Measurements from ENCODE around the gene PRKAG1.

The PRKAG1 gene

DNA sequence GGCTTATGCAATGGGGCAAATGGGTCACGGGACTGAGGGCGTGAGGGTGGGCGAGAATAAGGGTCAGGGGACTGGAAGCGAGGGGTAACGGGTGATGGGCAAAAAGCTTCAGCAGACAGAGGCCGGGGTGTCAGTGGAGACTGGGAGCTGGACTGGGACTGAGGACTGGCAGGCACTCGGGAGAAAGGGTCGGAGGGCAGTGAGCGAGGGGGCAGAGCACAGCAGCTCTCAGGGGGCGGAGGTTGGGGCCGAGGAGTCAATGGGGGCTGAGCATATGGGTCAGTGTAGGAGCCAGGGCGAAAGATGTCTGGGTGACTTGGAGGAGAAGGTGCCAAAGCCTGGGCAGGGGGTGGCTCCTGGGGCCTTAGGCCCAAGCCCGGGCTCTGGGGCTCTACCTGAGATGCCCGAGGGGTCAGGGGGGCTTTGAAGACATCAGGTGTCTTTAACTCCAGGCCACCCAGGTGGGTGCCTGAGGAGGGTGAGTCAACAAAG lies 21.8 kb upstream of the PRKAG1 start:
- TF ChIP-seq, protein P1, sequence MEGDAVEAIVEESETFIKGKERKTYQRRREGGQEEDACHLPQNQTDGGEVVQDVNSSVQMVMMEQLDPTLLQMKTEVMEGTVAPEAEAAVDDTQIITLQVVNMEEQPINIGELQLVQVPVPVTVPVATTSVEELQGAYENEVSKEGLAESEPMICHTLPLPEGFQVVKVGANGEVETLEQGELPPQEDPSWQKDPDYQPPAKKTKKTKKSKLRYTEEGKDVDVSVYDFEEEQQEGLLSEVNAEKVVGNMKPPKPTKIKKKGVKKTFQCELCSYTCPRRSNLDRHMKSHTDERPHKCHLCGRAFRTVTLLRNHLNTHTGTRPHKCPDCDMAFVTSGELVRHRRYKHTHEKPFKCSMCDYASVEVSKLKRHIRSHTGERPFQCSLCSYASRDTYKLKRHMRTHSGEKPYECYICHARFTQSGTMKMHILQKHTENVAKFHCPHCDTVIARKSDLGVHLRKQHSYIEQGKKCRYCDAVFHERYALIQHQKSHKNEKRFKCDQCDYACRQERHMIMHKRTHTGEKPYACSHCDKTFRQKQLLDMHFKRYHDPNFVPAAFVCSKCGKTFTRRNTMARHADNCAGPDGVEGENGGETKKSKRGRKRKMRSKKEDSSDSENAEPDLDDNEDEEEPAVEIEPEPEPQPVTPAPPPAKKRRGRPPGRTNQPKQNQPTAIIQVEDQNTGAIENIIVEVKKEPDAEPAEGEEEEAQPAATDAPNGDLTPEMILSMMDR (IDR thresholded peaks at IDR 0.05; ENCODE audit: extremely low read depth, missing control alignments), result no peak
- DNase-seq (ENCODE audit: low spot score), result no peak

DNA sequence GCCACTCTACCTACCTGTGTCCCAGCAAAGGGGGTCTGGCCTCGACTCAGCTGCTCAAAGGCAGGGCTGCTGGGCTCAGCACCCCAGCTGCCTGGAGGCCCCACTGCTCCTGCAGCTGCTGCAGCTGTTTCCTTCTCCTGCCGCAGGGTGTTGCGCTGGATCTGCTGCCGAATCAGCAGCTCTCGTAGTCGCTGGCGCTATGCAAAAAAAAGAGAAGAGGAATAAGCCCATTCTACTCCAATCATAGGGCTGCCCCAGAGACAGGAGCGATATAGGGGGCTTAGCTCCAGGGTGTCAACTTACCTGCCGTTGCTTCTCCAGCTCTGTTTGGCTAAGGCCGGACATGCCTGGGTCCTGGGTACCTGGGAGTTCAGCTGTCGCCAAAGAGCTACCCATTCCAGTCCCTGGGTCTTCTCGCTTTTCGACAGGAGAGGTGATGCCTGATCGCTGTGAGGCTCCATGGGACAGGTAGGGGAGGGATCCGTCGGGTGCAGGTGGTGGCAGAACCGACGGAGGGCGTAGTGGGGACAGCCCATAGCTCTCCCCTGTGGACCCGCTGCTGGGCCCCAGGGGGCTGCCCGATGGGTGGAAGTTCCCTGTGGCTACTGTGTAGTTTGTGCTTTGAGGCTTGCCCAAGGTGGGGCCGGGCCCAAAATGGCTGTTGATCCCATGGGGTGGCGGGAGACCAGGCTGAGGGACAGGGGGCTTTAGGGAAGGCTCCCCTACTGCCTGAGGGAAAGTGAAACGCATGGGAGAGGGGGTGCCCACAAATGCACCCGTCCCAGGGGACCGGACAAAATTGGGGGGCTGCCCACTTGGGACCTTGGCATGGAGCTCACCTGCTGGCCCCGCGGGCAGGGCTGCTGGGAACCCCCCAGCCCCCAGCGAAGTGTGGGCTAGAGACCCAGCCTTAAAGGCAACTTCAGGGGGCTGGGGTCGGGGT lies 21.1 kb upstream of the PRKAG1 start:
- TF ChIP-seq, protein P1 (IDR thresholded peaks at IDR 0.05; ENCODE audit: extremely low read depth, missing control alignments), result no peak
- no peak for DNase-seq (ENCODE audit: low spot score)

DNA sequence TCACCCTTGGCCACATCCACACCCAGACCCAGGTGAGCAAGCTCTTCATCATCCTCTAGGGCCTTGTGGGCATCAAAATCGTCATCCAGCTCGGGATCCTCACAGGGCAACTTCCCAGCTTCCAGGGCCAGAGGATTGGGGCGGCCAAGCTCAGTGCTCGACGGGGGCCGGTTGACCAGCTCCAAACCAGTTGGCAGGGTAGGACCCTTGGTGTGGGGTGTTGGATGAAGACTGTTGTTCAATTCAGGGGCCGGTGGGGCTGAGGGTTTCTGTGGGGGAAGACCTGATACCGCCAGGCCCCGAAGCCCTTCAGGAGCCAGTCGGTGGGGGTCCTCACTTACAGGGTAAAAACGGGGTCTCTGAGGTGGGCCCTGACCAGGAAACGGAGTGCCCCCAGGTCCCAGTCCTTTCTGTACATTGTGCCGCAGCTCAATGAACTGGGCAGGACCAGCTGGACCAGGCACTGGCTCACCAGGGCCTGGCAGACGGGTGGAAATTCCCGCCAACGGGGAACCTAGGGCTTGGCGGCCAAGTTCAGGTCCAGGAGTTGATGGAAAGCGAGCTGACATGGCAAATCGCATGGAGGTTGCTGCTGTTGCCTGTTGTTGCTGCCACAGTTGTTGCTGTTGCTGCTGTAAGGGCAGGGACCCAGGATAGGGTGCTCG lies 19.8 kb upstream of the PRKAG1 start:
- no peak for DNase-seq (ENCODE audit: low spot score)
- TF ChIP-seq, protein P1 (IDR thresholded peaks at IDR 0.05; ENCODE audit: extremely low read depth, missing control alignments), result no peak

DNA sequence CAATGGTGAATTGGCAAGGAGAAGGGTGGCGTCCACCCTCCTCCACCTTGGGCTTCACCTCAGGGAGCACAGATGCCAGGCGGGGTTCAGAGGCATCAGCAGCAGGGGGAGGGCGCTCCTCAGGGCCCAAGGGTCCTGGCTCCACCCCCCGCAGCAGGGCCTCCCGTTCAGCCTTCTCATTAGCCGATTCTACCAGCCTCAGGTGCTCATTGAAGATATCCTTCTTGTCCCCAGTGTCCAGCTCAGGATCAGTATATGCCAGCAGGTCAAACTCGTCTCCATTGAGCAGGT lies 19.3 kb upstream of the PRKAG1 start:
- no peak for DNase-seq (ENCODE audit: low spot score)
- TF ChIP-seq, protein P1 (IDR thresholded peaks at IDR 0.05; ENCODE audit: extremely low read depth, missing control alignments), result no peak

DNA sequence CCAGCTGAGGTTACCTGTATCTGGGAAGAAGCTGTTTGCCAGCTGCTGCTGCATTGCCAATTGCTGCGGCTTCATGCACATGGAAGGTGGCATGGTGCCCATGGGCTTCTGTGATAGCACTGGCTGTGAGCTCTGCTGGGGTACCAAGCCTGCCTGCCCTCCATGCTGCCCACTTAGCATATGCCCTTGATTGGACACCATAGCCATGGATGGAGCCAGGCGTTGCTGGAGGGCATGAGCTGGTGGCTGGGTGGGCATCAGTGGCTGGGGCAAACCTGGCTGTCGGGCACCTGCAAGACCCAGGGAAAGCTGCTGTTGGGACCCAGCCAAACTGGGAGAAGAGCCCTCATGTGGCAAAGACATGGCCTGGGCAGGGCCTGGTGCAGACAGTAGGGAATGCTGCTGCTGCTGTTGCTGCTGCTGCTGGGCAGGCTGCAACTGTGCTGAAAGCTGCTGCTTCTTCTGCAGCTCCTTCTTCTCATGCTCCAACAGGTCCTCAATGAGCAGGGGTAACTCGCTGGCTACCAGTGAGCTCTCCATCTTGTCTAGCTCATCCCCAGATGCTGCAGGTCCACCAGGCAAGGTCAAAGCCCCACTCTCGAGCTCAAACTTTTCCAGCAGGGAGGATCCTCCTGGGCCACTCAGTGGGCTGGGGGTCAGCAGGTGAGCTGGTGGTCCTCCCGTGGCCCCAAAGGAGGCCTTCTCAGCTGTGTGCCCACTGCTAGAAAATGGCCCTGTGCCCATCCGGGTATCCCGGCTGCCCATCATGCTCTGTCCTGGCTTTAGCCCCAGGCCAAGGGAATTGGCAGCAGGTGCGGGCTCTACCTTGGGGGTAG lies 18.8 kb upstream of the PRKAG1 start:
- DNase-seq (ENCODE audit: low spot score), result no peak
- TF ChIP-seq, protein P1 (IDR thresholded peaks at IDR 0.05; ENCODE audit: extremely low read depth, missing control alignments), result no peak

DNA sequence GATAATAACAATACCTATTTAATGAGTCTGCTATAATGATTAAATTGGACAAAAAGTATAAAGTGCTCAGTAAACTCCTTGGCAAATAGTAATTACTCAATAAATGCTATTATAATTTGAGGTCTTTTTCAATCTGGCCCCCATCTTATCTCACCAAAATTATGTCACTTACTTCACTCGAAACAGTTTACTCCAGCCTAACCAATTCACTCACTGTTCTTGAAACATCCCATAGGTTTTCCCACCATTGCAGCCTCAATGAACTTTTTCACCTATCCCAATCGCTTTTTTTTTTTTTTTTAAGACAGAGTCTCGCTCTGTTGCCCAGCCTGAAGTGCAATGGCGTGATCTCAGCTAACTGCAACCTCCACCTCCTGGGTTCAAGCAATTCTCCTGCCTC lies 17.5 kb upstream of the PRKAG1 start:
- TF ChIP-seq, protein P1 (IDR thresholded peaks at IDR 0.05; ENCODE audit: extremely low read depth, missing control alignments), result no peak
- DNase-seq (ENCODE audit: low spot score), result no peak
